ENCODE results near the gene KRT28. TPM values are rescaled to one million over a fixed set of nuclear protein-coding genes. Genes with fewer than 3 reads are reported as not detected.

The KRT28 gene
- total and polyA plus RNA-seq, 2 donors (not counting 3 experiments of a cell fraction or from before 2014, with no cell fraction given), result not detected

DNA sequence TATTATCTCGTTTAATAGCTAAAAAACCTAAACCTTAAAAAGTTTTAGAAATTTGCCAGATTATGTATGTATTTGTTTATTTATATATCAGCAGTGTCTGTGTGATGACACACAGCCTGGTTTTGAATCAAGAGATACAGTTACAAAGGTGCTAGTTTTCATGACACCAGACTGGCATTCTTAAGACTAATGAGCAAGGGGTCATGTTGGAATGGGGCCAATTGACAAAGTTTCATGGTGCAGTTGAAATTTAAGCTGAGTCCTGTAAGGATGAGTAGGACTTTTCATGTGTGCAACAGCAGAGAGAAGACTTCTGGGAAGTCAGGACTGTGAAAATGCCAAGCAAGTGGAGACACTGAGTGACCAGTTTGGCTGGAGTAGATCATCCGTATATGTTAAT, 25.8 kb upstream of the KRT28 start:
- H2AFZ ChIP-seq (ENCODE audit: low read depth, low read length), result no peak overlapping the region
- TF ChIP-seq CTCF (IDR thresholded peaks at IDR 0.05; ENCODE audit: extremely low read depth in 1 of 2, insufficient read depth in 1 of 2, low read depth in 1 of 2, low read length in 2 of 2), result no peak
- H3K4me1 ChIP-seq (ENCODE audit: control insufficient read depth, extremely low read depth, insufficient read depth, low read length), result no peaks in the 10 kb centered on the region
- no TSS peak for BruUV-seq (replicated peaks)
- no peak for FAIRE-seq
- no peaks in the 10 kb centered on the region for H3K79me2 ChIP-seq (ENCODE audit: control insufficient read depth, insufficient read depth, low read length)
- no peaks in the 10 kb centered on the region for H3K27me3 ChIP-seq (ENCODE audit: control insufficient read depth in 2 of 2, insufficient read depth in 2 of 2, low read length in 2 of 2)
- H3K4me3 ChIP-seq (replicated peaks in 1 of 3; ENCODE audit: insufficient read depth in 1 of 3, low read depth in 1 of 3, low read length in 3 of 3), result no peak overlapping the region
- H3K9me3 ChIP-seq (replicated peaks; ENCODE audit: control insufficient read depth, insufficient read depth, low read length), result no peaks in the 10 kb centered on the region
- ChIA-PET CTCF (no interaction called here), POLR2A (no interaction called here)
- intact Hi-C loops (cut with micrococcal nuclease) (no loop called here), dilution Hi-C loops (cut with MboI; ENCODE audit: extremely low pct_ligation_motif_present, low sequenced_read_pairs) (no loop called here)
- H3K9ac ChIP-seq (replicated peaks; ENCODE audit: extremely low read depth, insufficient read depth, low read length), result no peak overlapping the region
- no peaks in the 10 kb centered on the region for H4K20me1 ChIP-seq (replicated peaks; ENCODE audit: control insufficient read depth, extremely low read depth, insufficient read depth, low read length)
- H3K36me3 ChIP-seq (ENCODE audit: control insufficient read depth in 2 of 2, extremely low read depth in 1 of 2, insufficient read depth in 2 of 2, low read length in 2 of 2), result no peaks in the 10 kb centered on the region
- DNase-seq (ENCODE audit: low read depth, low spot score), result no peak
- H3K4me2 ChIP-seq (ENCODE audit: insufficient read depth, low read length), result no peak overlapping the region
- no peaks in the 10 kb centered on the region for H3K9me1 ChIP-seq (replicated peaks; ENCODE audit: control insufficient read depth, extremely low read depth, insufficient read depth, low read length)
- no peak overlapping the region for H3K27ac ChIP-seq (ENCODE audit: insufficient read depth, low read depth, low read length)

GRCh38 chr17:40824015-40824832, 24.5 kb upstream of the KRT28 start:
- Histone ChIP-seq H3K4me3 (replicated peaks in 1 of 3; ENCODE audit: insufficient read depth in 1 of 3, low read depth in 1 of 3, low read length in 3 of 3) (no peak overlapping the region), H2AFZ (ENCODE audit: low read depth, low read length) (no peak overlapping the region), H3K27me3 (ENCODE audit: control insufficient read depth in 2 of 2, insufficient read depth in 2 of 2, low read length in 2 of 2) (no peaks in the 10 kb centered on the region), H3K4me1 (ENCODE audit: control insufficient read depth, extremely low read depth, insufficient read depth, low read length) (peaks cover 4% of the 10 kb centered on the region), H3K27ac (ENCODE audit: insufficient read depth, low read depth, low read length) (no peak overlapping the region), H3K9me1 (replicated peaks; ENCODE audit: control insufficient read depth, extremely low read depth, insufficient read depth, low read length) (no peaks in the 10 kb centered on the region), H3K9ac (replicated peaks; ENCODE audit: extremely low read depth, insufficient read depth, low read length) (no peak overlapping the region), H4K20me1 (replicated peaks; ENCODE audit: control insufficient read depth, extremely low read depth, insufficient read depth, low read length) (no peaks in the 10 kb centered on the region), H3K9me3 (replicated peaks; ENCODE audit: control insufficient read depth, insufficient read depth, low read length) (no peaks in the 10 kb centered on the region), H3K36me3 (ENCODE audit: control insufficient read depth in 2 of 2, extremely low read depth in 1 of 2, insufficient read depth in 2 of 2, low read length in 2 of 2) (no peaks in the 10 kb centered on the region), H3K79me2 (ENCODE audit: control insufficient read depth, insufficient read depth, low read length) (no peaks in the 10 kb centered on the region), H3K4me2 (ENCODE audit: insufficient read depth, low read length) (no peak overlapping the region)
- intact Hi-C loops (cut with micrococcal nuclease) (no loop called here), dilution Hi-C loops (cut with MboI; ENCODE audit: extremely low pct_ligation_motif_present, low sequenced_read_pairs) (no loop called here)
- DNase-seq (ENCODE audit: low read depth, low spot score), result no peak
- TF ChIP-seq POLR2A (IDR thresholded peaks at IDR 0.05; ENCODE audit: low read depth, low read length) (no peak), CTCF (IDR thresholded peaks at IDR 0.05; ENCODE audit: extremely low read depth in 1 of 2, insufficient read depth in 1 of 2, low read depth in 1 of 2, low read length in 2 of 2) (no peak), EZH2 (IDR thresholded peaks at IDR 0.05; ENCODE audit: borderline replicate concordance, low read depth, low read length, severe bottlenecking) (no peak), MYC (IDR thresholded peaks at IDR 0.05; ENCODE audit: low read depth, low read length) (no peak), GATA2 (IDR thresholded peaks at IDR 0.05; ENCODE audit: insufficient read depth, insufficient read length, low read depth, low read length) (no peak), JUN (IDR thresholded peaks at IDR 0.05; ENCODE audit: borderline replicate concordance, insufficient read depth, insufficient read length, low read depth) (no peak), POLR2AphosphoS5 (IDR thresholded peaks at IDR 0.05; ENCODE audit: insufficient read depth, low read depth, low read length) (no peak), FOS (IDR thresholded peaks at IDR 0.05; ENCODE audit: borderline replicate concordance, insufficient read depth, low read length) (no peak)
- TF ChIP-seq, protein P1, sequence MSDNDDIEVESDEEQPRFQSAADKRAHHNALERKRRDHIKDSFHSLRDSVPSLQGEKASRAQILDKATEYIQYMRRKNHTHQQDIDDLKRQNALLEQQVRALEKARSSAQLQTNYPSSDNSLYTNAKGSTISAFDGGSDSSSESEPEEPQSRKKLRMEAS (IDR thresholded peaks at IDR 0.05; ENCODE audit: insufficient read depth, insufficient read length), result no peak
- POLR2A ChIA-PET, result no interaction called here
- no peak for FAIRE-seq
- CTCF ChIA-PET, result no interaction called here
- no TSS peak for BruUV-seq (replicated peaks)

All from endothelial cell of umbilical vein (primary cell).